Trophoblast cell (in vitro differentiated cells and primary cell): ENCODE measurements around the gene PRKN.

ENCODE experiments used
- DNase-seq, 2 donors: peaks; one replicate each; pipeline ENCODE4 v3.0.0-alpha.2; 2016
- H2AFZ ChIP-seq: 2 replicates; pipeline ENCODE4 v1.6.1; 2013; ENCODE audit warnings: low read length, moderate library complexity, mild to moderate bottlenecking; ENCODE audit not compliant: insufficient read depth, poor library complexity
- H2AK5ac ChIP-seq: 2 replicates; pipeline ENCODE4 v1.6.1; 2013; ENCODE audit warnings: mild to moderate bottlenecking, low read length
- H2BK120ac ChIP-seq: 2 replicates; pipeline ENCODE4 v1.6.1; 2013; ENCODE audit warnings: low read length, mild to moderate bottlenecking, moderate library complexity; ENCODE audit not compliant: insufficient read depth, poor library complexity
- H2BK12ac ChIP-seq: 2 replicates; pipeline ENCODE4 v1.6.1; 2013; ENCODE audit warnings: mild to moderate bottlenecking, low read length, moderate library complexity
- H2BK5ac ChIP-seq: 2 replicates; pipeline ENCODE4 v1.6.1; 2013; ENCODE audit warnings: low read length, low read depth, moderate library complexity, mild to moderate bottlenecking; ENCODE audit not compliant: poor library complexity
- H3K14ac ChIP-seq: 2 replicates; pipeline ENCODE4 v1.6.1; 2013; ENCODE audit warnings: mild to moderate bottlenecking, low read length
- H3K18ac ChIP-seq: 2 replicates; pipeline ENCODE4 v1.6.1; 2013; ENCODE audit warnings: mild to moderate bottlenecking, low read length
- H3K23ac ChIP-seq: 2 replicates; pipeline ENCODE4 v1.6.1; 2013; ENCODE audit warnings: low read length
- H3K27ac ChIP-seq: 2 replicates; pipeline ENCODE4 v1.5.1; 2013; ENCODE audit warnings: low read depth, mild to moderate bottlenecking, inconsistent platforms, low read length, moderate library complexity
- H3K27me3 ChIP-seq: 2 replicates; pipeline ENCODE4 v1.6.1; 2013; ENCODE audit warnings: inconsistent platforms, mild to moderate bottlenecking, low read length, moderate library complexity; ENCODE audit not compliant: insufficient read depth
- H3K36me3 ChIP-seq, 2 experiments: 1 replicate in 1 of 2; 2 replicates in 1 of 2; pipeline ENCODE4 v1.6.1; 2013; ENCODE audit warnings: low read length in 2 of 2, mild to moderate bottlenecking in 2 of 2, moderate library complexity in 1 of 2; ENCODE audit not compliant: insufficient read depth in 2 of 2, control insufficient read depth in 1 of 2
- H3K4ac ChIP-seq: 2 replicates; pipeline ENCODE4 v1.6.1; 2013; ENCODE audit warnings: low read depth, mild to moderate bottlenecking, low read length, moderate library complexity
- H3K4me1 ChIP-seq, 2 experiments: 1 replicate in 1 of 2; 2 replicates in 1 of 2; pipeline ENCODE4 v1.6.1; 2013; ENCODE audit warnings: low read length in 2 of 2, mild to moderate bottlenecking in 2 of 2, moderate library complexity in 1 of 2; ENCODE audit not compliant: insufficient read depth in 2 of 2, control insufficient read depth in 1 of 2
- H3K4me2 ChIP-seq: 2 replicates; pipeline ENCODE4 v1.6.1; 2013; ENCODE audit warnings: inconsistent platforms, mild to moderate bottlenecking, low read length, moderate library complexity
- H3K4me3 ChIP-seq: 2 replicates; pipeline ENCODE4 v1.5.1; 2013; ENCODE audit warnings: mild to moderate bottlenecking, low read depth, low read length, inconsistent platforms
- H3K79me1 ChIP-seq: one replicate; pipeline ENCODE4 v1.6.1; 2013; ENCODE audit warnings: low read length
- H3K79me2 ChIP-seq: 2 replicates; pipeline ENCODE4 v1.6.1; 2013; ENCODE audit warnings: low read length, mild to moderate bottlenecking; ENCODE audit not compliant: control insufficient read depth, insufficient read depth, poor library complexity
- H3K9ac ChIP-seq: 2 replicates; pipeline ENCODE4 v1.6.1; 2013; ENCODE audit warnings: mild to moderate bottlenecking, low read length
- H3K9me3 ChIP-seq: 2 replicates; pipeline ENCODE4 v1.6.1; 2013; ENCODE audit warnings: low read depth, mild to moderate bottlenecking, control low read depth, inconsistent platforms, low read length; ENCODE audit not compliant: insufficient read depth
- H4K12ac ChIP-seq: 2 replicates; pipeline ENCODE4 v1.6.1; 2013; ENCODE audit warnings: low read depth, mild to moderate bottlenecking, low read length, moderate library complexity
- H4K8ac ChIP-seq: 2 replicates; pipeline ENCODE4 v1.6.1; 2013; ENCODE audit warnings: low read depth, mild to moderate bottlenecking, low read length, moderate library complexity
- H4K91ac ChIP-seq: one replicate; pipeline ENCODE4 v1.6.1; 2013; ENCODE audit warnings: low read depth, mild to moderate bottlenecking, low read length, moderate library complexity
- WGBS: extraction: QIAGEN DNeasy Blood & Tissue Kit; methylation state at CpG from one replicate; pipeline ENCODE4 v1.1.7; 2013; ENCODE audit warnings: missing lambda C conversion rate; ENCODE audit not compliant: insufficient read length, insufficient coverage; ENCODE audit errors: extremely low coverage; 5-methylcytosine and 5-hydroxymethylcytosine counted together

Gene PRKN

DNA sequence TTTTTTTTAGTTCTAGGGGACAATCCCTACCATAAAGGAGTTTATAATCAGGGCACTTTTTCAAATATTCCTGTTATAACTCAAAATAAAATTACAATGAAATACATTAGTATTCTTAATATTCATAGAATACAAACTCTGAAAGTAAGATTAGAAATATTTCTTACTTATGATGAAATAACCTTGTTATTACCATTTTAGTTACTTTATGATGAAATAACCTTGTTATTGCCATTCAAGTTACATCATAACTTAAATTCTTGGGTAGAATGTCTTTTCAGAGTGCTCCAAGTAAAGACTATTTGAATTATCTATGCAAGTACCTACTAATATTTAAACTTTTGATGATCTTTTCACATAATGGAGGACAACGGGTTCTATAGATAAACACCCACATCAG is 43.4 kb upstream of the PRKN start:
- WGBS = no CpG with 5 or more reads among the region's 1 CpG

DNA sequence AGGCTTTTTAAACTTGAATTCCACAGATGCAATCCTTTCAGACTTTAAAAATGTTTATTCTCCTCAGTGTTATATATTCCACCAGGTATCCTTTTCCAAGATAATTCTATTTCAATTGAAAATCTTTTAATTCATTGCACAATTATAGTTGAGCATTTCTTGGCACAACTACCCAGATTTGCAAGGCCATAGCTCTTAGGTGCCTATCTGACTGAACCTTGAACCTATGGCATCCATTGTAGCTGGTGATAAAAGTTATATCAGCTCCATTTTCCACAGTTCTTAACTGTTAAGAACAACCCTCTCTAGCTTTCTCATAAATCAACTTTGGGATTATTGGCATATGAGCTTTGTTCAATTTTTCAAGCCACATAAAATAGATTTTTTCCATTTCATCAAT is 42.6 kb upstream of the PRKN start:
- H4K8ac ChIP-seq = no peak overlapping the region
- no peak overlapping the region for H2AK5ac ChIP-seq
- H3K9me3 ChIP-seq = no peaks in the 10 kb centered on the region
- no peak overlapping the region for H3K27ac ChIP-seq
- H2BK12ac ChIP-seq = no peak overlapping the region
- no peaks in the 10 kb centered on the region for H3K4me1 ChIP-seq
- no peaks in the 10 kb centered on the region for H3K36me3 ChIP-seq
- no peak overlapping the region for H3K4me2 ChIP-seq
- DNase-seq = no peak
- no peak overlapping the region for H3K4ac ChIP-seq
- no peak overlapping the region for H3K14ac ChIP-seq
- no peak overlapping the region for H3K18ac ChIP-seq
- H3K4me3 ChIP-seq = no peak overlapping the region
- no peaks in the 10 kb centered on the region for H3K27me3 ChIP-seq
- no peak overlapping the region for H4K91ac ChIP-seq
- H3K23ac ChIP-seq = no peak overlapping the region
- no peak overlapping the region for H2BK120ac ChIP-seq
- no peaks in the 10 kb centered on the region for H3K79me2 ChIP-seq
- H4K12ac ChIP-seq = no peak overlapping the region
- no peak overlapping the region for H2AFZ ChIP-seq
- no peaks in the 10 kb centered on the region for H3K79me1 ChIP-seq
- H3K9ac ChIP-seq = no peak overlapping the region
- no peak overlapping the region for H2BK5ac ChIP-seq

More for the DNA sequence above, 43.4 kb upstream of the PRKN start:
- Histone ChIP-seq H3K79me1 (no peaks in the 10 kb centered on the region), H2BK5ac (no peak overlapping the region), H2BK12ac (no peak overlapping the region), H3K23ac (no peak overlapping the region), H3K18ac (no peak overlapping the region), H3K4ac (no peak overlapping the region), H3K36me3 (no peaks in the 10 kb centered on the region), H2AFZ (no peak overlapping the region), H3K14ac (no peak overlapping the region), H3K4me2 (no peak overlapping the region), H3K9me3 (no peaks in the 10 kb centered on the region), H4K8ac (no peak overlapping the region), H3K27ac (no peak overlapping the region), H4K91ac (no peak overlapping the region), H2AK5ac (no peak overlapping the region), H3K27me3 (no peaks in the 10 kb centered on the region), H3K9ac (no peak overlapping the region), H3K79me2 (no peaks in the 10 kb centered on the region), H3K4me3 (no peak overlapping the region), H3K4me1 (no peaks in the 10 kb centered on the region), H4K12ac (no peak overlapping the region), H2BK120ac (no peak overlapping the region)
- DNase-seq = no peak

DNA sequence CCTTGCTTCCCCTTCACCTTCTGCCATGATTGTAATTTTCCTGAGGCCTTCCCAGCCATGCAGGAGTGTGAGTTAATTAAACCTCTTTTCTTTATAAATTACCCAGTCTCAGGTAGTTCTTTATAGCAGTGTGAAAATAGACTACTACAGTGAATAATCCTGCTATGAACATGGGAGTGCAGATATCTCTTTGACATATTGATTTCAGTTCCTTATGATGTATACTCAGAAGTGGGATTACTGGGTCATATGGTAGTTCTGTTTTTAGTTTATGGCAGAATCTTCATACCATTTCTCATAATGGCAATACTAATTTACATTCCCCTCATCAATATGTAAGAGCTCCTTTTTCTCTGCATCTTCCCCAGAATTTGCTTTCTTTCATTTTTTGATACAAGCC is 26.2 kb upstream of the PRKN start:
- Histone ChIP-seq H3K4me2 (no peak overlapping the region), H2BK5ac (no peak overlapping the region), H3K4me3 (no peak overlapping the region), H3K9me3 (no peaks in the 10 kb centered on the region), H2AK5ac (no peak overlapping the region), H3K23ac (no peak overlapping the region), H4K91ac (no peak overlapping the region), H2AFZ (no peak overlapping the region), H4K12ac (no peak overlapping the region), H3K18ac (no peak overlapping the region), H3K27me3 (no peaks in the 10 kb centered on the region), H3K27ac (no peak overlapping the region), H3K79me1 (no peaks in the 10 kb centered on the region), H3K4me1 (no peaks in the 10 kb centered on the region), H2BK120ac (no peak overlapping the region), H3K14ac (no peak overlapping the region), H4K8ac (no peak overlapping the region), H3K4ac (no peak overlapping the region), H3K79me2 (no peaks in the 10 kb centered on the region), H3K36me3 (no peaks in the 10 kb centered on the region), H3K9ac (no peak overlapping the region), H2BK12ac (no peak overlapping the region)
- no peak for DNase-seq

DNA sequence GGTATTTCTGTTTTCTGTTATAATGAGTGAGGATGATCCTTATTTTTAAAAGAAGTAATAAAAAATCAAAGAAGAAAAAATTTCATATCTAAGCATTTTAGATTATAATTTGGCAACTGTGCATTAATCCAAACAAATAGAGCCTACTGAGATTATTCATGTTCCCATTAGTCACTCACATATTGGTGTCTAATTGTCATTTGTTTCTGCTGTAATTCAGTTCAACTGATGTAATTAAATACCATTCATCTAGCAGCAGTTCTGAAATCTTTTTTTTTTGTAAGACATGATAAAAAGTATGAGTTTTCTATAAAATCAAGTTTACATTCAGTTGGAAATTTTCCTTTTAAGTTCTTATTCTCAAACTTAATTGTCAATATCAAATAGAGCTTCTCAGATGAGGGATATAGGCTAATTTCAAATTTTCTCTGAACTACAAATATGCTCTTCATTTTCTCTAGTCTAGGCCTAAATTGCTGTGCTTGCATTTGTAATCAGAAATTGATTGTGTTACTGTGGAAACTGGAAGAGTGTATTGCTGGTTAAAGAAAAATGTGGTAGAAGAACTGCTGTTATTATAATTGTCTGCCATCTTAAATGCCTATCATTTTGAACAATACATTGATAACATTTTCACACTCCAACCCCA is 23.8 kb upstream of the PRKN start:
- Histone ChIP-seq H3K79me2 (no peaks in the 10 kb centered on the region), H3K9ac (no peak overlapping the region), H2AFZ (no peak overlapping the region), H3K4me1 (no peaks in the 10 kb centered on the region), H4K8ac (no peak overlapping the region), H4K12ac (no peak overlapping the region), H3K79me1 (no peaks in the 10 kb centered on the region), H2AK5ac (no peak overlapping the region), H3K4ac (no peak overlapping the region), H3K27me3 (no peaks in the 10 kb centered on the region), H3K14ac (no peak overlapping the region), H2BK12ac (no peak overlapping the region), H4K91ac (no peak overlapping the region), H2BK120ac (no peak overlapping the region), H2BK5ac (no peak overlapping the region), H3K9me3 (no peaks in the 10 kb centered on the region), H3K23ac (no peak overlapping the region), H3K18ac (no peak overlapping the region), H3K4me2 (no peak overlapping the region), H3K36me3 (no peaks in the 10 kb centered on the region), H3K27ac (no peak overlapping the region), H3K4me3 (no peak overlapping the region)
- no peak for DNase-seq
